DOHH2 (cell line): ENCODE results near the gene JARID2.

ENCODE experiments used
- EZH2phosphoT487 ChIP-seq: fragments of 200-600 bp; sonication (generic); IDR thresholded peaks from 2 replicates; pipeline ENCODE4 v1.6.1; 2017; ENCODE audit warnings: borderline replicate concordance, mild to moderate bottlenecking, antibody characterized with exemption, low read length, moderate library complexity, mixed read lengths
- TF ChIP-seq, protein P1 (sequence below): fragments of 200-600 bp; sonication (generic); IDR thresholded peaks from one replicate; pipeline ENCODE4 v1.5.1; 2014; ENCODE audit warnings: antibody characterized with exemption, mild to moderate bottlenecking, low read depth, low read length; ENCODE audit not compliant: poor library complexity, severe bottlenecking

DNA sequence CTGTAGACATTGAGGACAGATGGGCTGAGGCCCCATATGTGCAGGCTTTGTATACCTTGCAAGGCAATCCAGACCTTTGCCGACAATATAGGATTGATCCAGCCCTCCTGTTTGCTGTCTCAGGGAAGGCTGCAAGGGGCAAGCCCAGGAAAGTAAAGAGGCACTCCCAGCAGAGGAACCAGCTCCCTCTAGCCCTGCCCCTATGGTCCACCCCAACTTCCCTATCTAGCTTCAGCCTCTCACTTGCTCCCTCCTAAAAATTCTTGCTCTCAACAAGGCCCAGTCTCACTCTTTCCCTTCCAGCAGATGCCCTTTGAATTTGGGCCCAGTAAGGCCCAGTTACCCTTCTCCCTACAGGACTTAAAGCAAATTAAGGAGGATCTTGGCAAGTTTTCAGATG lies 92.6 kb downstream of the JARID2 start:
- TF ChIP-seq, protein P1, sequence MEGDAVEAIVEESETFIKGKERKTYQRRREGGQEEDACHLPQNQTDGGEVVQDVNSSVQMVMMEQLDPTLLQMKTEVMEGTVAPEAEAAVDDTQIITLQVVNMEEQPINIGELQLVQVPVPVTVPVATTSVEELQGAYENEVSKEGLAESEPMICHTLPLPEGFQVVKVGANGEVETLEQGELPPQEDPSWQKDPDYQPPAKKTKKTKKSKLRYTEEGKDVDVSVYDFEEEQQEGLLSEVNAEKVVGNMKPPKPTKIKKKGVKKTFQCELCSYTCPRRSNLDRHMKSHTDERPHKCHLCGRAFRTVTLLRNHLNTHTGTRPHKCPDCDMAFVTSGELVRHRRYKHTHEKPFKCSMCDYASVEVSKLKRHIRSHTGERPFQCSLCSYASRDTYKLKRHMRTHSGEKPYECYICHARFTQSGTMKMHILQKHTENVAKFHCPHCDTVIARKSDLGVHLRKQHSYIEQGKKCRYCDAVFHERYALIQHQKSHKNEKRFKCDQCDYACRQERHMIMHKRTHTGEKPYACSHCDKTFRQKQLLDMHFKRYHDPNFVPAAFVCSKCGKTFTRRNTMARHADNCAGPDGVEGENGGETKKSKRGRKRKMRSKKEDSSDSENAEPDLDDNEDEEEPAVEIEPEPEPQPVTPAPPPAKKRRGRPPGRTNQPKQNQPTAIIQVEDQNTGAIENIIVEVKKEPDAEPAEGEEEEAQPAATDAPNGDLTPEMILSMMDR = no peak
- no peak for TF ChIP-seq EZH2phosphoT487
